Osteocyte (in vitro differentiated cells): Measurements from ENCODE around the gene TSPAN12. TPM values are rescaled to one million over a fixed set of nuclear protein-coding genes. Genes with fewer than 3 reads are reported as not detected.

ENCODE experiments used
- DNase-seq: peaks from one replicate; pipeline ENCODE4 v3.0.0; 2021; ENCODE audit warnings: mixed read lengths; ENCODE audit not compliant: unreplicated experiment; ENCODE audit errors: extremely low spot score
- H3K27ac Mint-ChIP-seq: one replicate; pipeline ENCODE4 v1.8.0; 2021; ENCODE audit warnings: mild to moderate bottlenecking, mixed read lengths; ENCODE audit not compliant: unreplicated experiment
- H3K27me3 Mint-ChIP-seq: one replicate; pipeline ENCODE4 v1.8.0; 2021; ENCODE audit warnings: mixed read lengths; ENCODE audit not compliant: unreplicated experiment
- H3K36me3 Mint-ChIP-seq: one replicate; pipeline ENCODE4 v1.8.0; 2021; ENCODE audit warnings: mixed read lengths; ENCODE audit not compliant: unreplicated experiment
- H3K4me1 Mint-ChIP-seq: one replicate; pipeline ENCODE4 v1.8.0; 2021; ENCODE audit warnings: mixed read lengths; ENCODE audit not compliant: unreplicated experiment
- H3K4me3 Mint-ChIP-seq: one replicate; pipeline ENCODE4 v1.8.0; 2021; ENCODE audit warnings: mild to moderate bottlenecking, moderate library complexity, mixed read lengths; ENCODE audit not compliant: unreplicated experiment
- H3K9me3 Mint-ChIP-seq: one replicate; pipeline ENCODE4 v1.8.0; 2021; ENCODE audit warnings: mixed read lengths; ENCODE audit not compliant: unreplicated experiment
- total RNA-seq: library from RNA; stranded (reverse); gene quantifications from 2 replicates; pipeline ENCODE4 v1.2.1, GENCODE V29; 2021
- TF ChIP-seq, protein P1 (sequence below): fragments of 200-600 bp; sonication (generic); IDR thresholded peaks from 2 replicates; pipeline ENCODE4 v1.5.0; 2021; ENCODE audit warnings: antibody characterized with exemption, mild to moderate bottlenecking, moderate library complexity

The TSPAN12 gene
- total RNA-seq, 1 donor from 2014 or later = 13.2 TPM

- Mint-ChIP-seq H3K36me3 (no peaks in the 10 kb centered on the region), H3K27ac (no peak overlapping the region), H3K4me1 (peaks cover 37% of the 10 kb centered on the region), H3K4me3 (no peak overlapping the region), H3K27me3 (no peaks in the 10 kb centered on the region), H3K9me3 (no peaks in the 10 kb centered on the region)
- no peak for DNase-seq
- TF ChIP-seq, protein P1, sequence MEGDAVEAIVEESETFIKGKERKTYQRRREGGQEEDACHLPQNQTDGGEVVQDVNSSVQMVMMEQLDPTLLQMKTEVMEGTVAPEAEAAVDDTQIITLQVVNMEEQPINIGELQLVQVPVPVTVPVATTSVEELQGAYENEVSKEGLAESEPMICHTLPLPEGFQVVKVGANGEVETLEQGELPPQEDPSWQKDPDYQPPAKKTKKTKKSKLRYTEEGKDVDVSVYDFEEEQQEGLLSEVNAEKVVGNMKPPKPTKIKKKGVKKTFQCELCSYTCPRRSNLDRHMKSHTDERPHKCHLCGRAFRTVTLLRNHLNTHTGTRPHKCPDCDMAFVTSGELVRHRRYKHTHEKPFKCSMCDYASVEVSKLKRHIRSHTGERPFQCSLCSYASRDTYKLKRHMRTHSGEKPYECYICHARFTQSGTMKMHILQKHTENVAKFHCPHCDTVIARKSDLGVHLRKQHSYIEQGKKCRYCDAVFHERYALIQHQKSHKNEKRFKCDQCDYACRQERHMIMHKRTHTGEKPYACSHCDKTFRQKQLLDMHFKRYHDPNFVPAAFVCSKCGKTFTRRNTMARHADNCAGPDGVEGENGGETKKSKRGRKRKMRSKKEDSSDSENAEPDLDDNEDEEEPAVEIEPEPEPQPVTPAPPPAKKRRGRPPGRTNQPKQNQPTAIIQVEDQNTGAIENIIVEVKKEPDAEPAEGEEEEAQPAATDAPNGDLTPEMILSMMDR = no peak
Measured at GRCh38 chr7:120740348-120740747, 117.6 kb downstream of the TSPAN12 start.

GRCh38 chr7:120738816-120739215, 119.1 kb downstream of the TSPAN12 start:
- Mint-ChIP-seq H3K27me3 (no peaks in the 10 kb centered on the region), H3K36me3 (no peaks in the 10 kb centered on the region), H3K9me3 (no peaks in the 10 kb centered on the region), H3K4me3 (no peak overlapping the region), H3K27ac (no peak overlapping the region), H3K4me1 (peaks cover 34% of the 10 kb centered on the region)
- DNase-seq = no peak
- TF ChIP-seq, protein P1 = no peak

Other genes starting within 250 kb of the TSPAN12 start
- 20.2 and 20.7 TPM in 2 replicates for gene ING3, start 92.6 kb upstream of the TSPAN12 start, total RNA-seq
- 3.4 and 3.9 TPM in 2 replicates for gene CPED1, start 130.6 kb upstream of the TSPAN12 start, total RNA-seq